ENCODE results near the gene EDNRA. TPM values are rescaled to one million over a fixed set of nuclear protein-coding genes. Genes with fewer than 3 reads are reported as not detected.

EDNRA gene
- total RNA-seq (2022; extraction: Qiagen RNA extraction), result 0.21 to 0.48 TPM (median 0.26 TPM) in 5 replicates

DNA sequence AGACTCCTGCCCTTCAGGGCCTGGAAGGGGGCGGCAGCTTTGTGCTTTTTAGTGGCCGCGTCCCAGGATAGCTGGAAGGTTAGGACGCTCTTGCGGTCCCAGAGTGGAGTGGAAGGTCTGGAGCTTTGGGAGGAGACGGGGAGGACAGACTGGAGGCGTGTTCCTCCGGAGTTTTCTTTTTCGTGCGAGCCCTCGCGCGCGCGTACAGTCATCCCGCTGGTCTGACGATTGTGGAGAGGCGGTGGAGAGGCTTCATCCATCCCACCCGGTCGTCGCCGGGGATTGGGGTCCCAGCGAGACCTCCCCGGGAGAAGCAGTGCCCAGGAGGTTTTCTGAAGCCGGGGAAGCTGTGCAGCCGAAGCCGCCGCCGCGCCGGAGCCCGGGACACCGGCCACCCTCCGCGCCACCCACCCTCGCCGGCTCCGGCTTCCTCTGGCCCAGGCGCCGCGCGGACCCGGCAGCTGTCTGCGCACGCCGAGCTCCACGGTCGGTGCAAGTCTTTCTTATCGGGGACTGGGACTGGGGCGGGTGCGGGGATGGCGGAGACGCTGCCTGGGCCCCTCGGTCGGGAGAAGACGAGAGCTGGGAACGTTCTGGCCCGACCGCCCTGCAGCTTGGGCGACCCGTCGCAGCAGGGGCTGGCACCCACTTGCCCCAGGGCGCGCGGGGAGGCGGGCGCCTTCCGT, at the start of gene EDNRA:
Gene EDNRA, plus strand, starts transcription at position 207 of the 686 bp plus-strand sequence. CDS start 4,585 bp downstream, outside the sequence.

Other genes with a start within 250 kb of the EDNRA start
- 19.8 to 22.3 TPM (median 20.5 TPM) in 5 replicates for gene TMEM184C, start 136.3 kb downstream of the EDNRA start, total RNA-seq (2022; extraction: Qiagen RNA extraction)
- gene PRMT9, start 203.1 kb downstream of the EDNRA start, total RNA-seq (2022; extraction: Qiagen RNA extraction), result 2.3 to 3.4 TPM (median 2.8 TPM) in 5 replicates